ENCODE measurements around the gene SCD. TPM values are rescaled to one million over a fixed set of nuclear protein-coding genes. Genes with fewer than 3 reads are reported as not detected.

Gene SCD
- total RNA-seq, 1 experiment from 2014 or later, result 867 TPM

Small RNAs within 50 kb of the gene (small RNA-seq; reads per million reads assigned to genes)
- gene RF00019, result 0 reads per million in 2 experiments

Other genes starting within 250 kb of the SCD start
- 11.3 and 14.3 TPM in 2 replicates for gene ERLIN1, start 161.2 kb upstream of the SCD start, total RNA-seq (2014; rRNA removed; shearing (Covaris generic))
- 26.3 and 27.3 TPM in 2 replicates for gene CHUK, start 117.6 kb upstream of the SCD start, total RNA-seq (2014; rRNA removed; shearing (Covaris generic))
- gene CWF19L1, start 79.6 kb upstream of the SCD start, total RNA-seq (2014; rRNA removed; shearing (Covaris generic)), result 33.6 and 40.8 TPM in 2 replicates
- 48.6 and 55.5 TPM in 2 replicates for gene BLOC1S2, start 60.6 kb upstream of the SCD start, total RNA-seq (2014; rRNA removed; shearing (Covaris generic))
- not detected in 2 replicates for gene PKD2L1, start 17.0 kb upstream of the SCD start, total RNA-seq (2014; rRNA removed; shearing (Covaris generic))
- gene WNT8B, start 115.8 kb downstream of the SCD start, total RNA-seq (2014; rRNA removed; shearing (Covaris generic)), result not detected in 2 replicates
- 0.48 and 0.66 TPM in 2 replicates for gene SEC31B, start 172.6 kb downstream of the SCD start, total RNA-seq (2014; rRNA removed; shearing (Covaris generic))
- gene NDUFB8, start 182.6 kb downstream of the SCD start, total RNA-seq (2014; rRNA removed; shearing (Covaris generic)), result 447 and 448 TPM in 2 replicates
- gene HIF1AN, start 188.7 kb downstream of the SCD start, total RNA-seq (2014; rRNA removed; shearing (Covaris generic)), result 3.7 and 12.8 TPM in 2 replicates

All from SK-MEL-5 (cell line).